HG03175 (cell line): ENCODE results near the gene PYCARD.
"Not testable (repeated sequence)": the region's sequence is repeated elsewhere in the genome, so short reads cannot be mapped to it uniquely, and the experiment has no call there.

ENCODE experiments used
- ATAC-seq: cut with Tn5 transposase; IDR thresholded peaks from one replicate; pipeline ENCODE4 v1.9.1; 2021; ENCODE audit warnings: mild to moderate bottlenecking, moderate library complexity; ENCODE audit not compliant: unreplicated experiment

Gene PYCARD

DNA sequence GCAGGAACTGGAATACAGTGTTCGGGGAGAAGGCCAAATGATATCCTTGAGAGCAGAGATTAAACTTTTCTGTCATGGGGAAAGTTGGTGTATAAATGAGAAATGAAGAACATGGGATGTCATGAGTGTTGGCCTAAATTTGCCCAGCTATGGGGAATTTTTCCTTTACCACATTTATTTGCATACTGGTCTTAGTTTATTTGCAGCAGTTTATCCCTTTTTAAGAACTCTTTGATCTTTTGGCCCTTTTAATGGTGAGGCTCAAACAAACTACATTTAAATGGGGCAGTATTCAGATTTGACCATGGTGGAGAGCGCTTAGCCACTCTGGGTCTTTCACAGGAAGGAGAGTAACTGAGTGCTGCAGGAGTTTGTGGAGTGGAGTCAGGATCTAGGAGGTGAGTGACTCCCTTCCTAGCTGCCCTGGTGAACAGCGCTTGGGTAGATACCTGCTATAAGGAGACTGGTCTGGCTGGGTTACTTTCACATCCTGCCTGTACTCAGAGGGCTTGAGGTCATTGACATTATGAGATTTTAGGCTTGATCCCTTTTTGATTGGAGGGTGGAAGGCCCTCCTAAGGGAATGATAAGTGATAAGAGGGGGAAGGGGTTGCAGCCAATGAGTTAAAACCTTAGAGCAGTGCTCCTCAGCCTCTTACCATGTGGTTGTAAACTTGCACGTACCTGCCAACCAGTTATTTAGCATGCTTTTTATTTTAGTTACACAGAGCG is 10.7 kb downstream of the PYCARD start:
- ATAC-seq = no peak

DNA sequence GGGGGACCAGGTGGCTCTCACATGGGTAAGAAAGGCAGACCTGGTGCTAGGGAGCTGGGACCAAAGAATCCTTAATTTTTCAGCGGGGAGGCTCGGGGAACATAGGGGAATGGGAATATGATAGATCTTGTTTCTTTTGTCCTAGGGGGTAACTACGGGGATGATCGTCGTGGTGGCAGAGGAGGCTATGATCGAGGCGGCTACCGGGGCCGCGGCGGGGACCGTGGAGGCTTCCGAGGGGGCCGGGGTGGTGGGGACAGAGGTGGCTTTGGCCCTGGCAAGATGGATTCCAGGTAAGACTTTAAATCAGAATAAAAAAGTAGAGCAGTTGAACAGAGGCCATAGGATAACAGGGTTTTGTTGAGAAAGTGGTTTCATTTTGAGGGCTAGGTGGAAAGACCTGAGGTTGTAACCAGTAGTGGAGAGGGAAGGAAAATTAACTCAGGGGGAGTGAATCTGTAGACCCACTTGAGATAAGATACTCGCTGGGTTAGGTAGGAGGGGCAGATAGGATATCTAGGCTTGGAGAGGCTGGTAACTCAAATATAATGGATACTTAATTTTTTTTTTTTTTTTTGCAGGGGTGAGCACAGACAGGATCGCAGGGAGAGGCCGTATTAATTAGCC is 11.6 kb downstream of the PYCARD start:
- ATAC-seq = no peak

DNA sequence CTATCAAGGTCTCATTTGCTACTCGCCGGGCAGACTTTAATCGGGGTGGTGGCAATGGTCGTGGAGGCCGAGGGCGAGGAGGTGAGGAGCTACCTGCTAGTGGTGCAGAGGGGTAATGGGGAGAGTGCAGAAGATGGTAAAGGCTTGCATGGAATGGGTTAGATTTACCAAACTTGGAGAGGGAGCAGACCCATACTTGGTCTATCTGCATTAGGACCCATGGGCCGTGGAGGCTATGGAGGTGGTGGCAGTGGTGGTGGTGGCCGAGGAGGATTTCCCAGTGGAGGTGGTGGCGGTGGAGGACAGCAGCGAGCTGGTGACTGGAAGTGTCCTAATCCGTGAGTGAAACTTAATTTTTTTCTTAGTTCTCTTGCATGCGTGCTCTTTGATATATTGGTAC is 12.5 kb downstream of the PYCARD start:
- no peak for ATAC-seq

DNA sequence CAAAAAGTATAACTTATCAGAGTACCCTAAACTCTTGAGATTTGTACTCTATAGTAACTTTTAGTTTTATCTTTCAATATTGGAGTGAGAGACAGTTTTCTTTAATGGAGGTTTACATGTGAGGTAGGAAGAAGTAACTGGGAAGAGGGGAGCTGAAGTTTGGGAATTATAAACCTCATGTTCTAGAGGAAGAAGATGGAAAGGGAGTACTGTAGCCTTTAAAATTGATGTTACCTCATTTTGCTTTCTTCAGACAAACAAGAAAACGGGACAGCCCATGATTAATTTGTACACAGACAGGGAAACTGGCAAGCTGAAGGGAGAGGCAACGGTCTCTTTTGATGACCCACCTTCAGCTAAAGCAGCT is 13.2 kb downstream of the PYCARD start:
- no peak for ATAC-seq

DNA sequence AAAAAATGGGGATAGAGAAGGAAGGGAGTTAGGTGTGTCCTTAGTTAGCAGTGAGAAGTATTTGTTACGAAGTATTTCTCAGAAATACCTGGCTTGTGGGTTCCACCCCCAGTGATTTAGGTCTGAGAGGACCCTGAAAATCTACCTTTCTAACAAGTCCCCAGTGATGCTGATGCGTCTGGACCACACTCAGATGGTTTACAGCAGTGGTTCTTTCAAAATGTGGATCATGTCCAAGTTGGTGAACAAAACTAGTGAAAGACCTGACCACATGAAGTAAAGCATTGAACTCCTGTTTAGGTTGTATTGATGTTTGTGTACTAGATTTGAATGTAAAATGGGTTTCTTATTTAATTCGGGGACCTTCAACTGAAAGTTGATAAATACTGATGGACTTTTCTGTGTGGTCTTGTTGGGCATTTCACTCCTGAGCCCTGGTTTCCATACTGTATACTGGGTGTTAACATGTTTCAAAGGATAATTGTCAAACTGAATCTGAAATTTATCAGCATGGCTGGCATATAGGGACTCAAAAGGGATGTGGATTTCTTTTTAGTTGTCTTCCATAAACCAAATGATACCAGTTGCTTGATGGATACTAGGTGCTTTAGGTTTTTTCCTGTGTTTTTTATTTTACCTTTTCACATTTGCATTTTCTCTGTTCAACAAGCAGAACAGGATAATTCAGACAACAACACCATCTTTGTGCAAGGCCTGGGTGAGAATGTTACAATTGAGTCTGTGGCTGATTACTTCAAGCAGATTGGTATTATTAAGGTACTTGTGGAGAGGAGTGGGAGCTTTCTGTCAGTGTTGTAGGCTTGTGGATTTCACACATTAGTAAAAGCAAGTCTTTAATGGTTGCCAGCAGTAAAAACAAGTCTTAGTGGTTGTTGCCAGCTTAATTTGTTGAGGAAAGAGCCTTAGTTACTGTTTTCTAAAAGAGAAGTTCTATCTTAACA is 13.8 kb downstream of the PYCARD start:
- ATAC-seq = no peak

DNA sequence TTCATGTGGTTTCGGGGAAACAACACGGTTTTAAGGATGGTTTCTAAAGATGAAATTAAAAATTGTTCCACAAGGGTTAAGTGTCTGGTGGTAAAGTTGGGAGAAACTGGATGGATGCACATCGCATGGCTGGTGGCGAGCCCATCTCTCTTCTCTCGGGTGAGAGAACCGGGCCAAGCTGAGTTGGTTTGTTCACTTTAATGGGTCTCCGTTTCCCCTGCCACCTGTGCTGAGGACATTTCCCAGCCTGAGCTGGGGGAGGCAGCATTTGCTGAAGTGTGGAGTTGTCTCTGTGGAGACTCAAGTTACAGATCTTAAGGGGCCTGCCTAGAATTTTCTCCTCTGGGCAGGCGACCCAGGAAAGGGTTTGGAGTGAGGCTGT is 14.8 kb downstream of the PYCARD start:
- ATAC-seq = no peak

DNA sequence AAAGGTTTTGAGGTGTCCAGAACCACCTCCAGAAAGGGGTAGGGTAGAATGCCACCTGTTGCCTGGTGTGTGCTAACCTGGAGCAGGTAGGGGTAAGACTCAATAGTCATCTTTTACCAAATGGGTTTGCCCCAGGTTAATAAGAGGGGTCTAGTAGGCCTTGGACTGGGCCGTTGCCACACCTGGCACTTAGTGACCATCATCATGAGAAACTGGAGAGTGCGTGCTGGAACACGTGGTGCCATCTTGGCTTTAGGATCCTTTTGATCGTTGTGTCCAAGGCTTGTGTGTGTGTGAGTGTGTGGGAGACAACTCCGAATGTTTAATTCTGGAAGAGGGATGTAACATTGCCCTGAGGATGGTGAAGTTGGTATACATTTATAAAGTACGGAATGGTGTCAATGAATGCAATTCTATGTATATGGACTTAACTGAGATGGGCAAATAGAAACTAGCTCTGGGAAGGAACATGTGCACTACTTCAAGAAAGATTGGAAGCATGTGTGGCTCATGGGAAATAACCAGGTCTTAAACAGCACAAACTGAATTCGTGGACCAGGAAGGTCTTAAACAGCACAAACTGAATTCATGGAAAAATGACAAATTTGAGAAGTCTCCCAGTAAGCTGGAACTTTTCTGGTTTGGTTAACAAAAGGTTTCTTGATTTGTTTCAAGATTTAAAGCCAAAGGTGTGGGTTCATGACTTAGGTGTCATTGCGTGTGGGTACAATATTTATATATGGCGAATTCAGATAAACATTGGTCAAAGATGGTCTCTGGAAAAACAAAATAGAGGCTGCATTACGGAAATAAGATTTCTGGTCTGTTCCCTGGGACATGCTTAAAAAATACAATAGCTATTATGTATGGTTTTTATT is 15.4 kb downstream of the PYCARD start:
- no peak for ATAC-seq

DNA sequence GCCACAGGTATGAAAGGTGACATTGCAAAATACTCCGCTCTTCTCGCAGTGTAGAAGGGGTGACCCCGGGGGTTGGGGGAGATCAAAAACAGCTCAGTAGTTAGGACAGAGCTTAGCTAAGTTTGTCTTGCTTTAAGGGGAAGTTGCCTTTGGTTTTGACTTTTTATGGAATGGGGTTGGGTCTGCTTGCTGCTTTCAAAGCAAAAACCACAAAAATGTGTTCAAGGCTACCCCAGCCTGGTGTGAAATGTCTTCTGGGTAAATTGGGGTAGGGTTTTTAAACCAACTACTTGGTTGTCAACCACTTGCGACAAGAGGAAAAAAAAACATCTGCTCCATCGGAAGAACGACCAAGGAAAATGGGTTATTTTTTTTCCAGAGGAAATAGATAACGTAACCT is 16.4 kb downstream of the PYCARD start:
- ATAC-seq = no peak

DNA sequence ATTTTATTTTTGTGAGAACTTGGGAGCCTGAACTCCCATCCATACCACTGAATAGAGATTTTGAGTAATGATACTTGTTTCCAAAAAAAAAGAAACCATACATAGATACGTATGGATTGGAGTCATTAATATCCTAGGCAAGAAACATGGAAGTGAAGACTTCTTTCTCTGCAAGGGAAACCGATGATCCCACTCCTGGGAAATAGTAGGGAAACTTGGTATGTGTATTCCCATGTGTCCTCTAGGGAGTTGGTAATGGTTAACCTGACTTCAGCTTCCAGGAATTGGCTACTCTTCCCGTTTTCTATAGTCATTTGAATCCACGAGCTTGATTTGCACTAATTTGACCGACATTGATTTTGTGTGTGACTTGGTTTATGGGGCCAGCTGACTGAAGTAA is 17.2 kb downstream of the PYCARD start:
- no peak for ATAC-seq

DNA sequence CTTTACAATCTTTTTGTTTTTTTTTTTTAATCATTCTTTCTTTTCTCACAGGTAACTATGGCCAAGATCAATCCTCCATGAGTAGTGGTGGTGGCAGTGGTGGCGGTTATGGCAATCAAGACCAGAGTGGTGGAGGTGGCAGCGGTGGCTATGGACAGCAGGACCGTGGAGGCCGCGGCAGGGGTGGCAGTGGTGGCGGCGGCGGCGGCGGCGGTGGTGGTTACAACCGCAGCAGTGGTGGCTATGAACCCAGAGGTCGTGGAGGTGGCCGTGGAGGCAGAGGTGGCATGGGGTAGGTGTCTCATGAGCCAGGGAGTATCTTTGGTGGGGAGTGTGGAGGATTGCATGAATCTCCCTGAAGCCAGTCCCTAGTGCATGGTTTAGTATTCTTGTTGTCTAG is 17.7 kb downstream of the PYCARD start:
- ATAC-seq = no peak

DNA sequence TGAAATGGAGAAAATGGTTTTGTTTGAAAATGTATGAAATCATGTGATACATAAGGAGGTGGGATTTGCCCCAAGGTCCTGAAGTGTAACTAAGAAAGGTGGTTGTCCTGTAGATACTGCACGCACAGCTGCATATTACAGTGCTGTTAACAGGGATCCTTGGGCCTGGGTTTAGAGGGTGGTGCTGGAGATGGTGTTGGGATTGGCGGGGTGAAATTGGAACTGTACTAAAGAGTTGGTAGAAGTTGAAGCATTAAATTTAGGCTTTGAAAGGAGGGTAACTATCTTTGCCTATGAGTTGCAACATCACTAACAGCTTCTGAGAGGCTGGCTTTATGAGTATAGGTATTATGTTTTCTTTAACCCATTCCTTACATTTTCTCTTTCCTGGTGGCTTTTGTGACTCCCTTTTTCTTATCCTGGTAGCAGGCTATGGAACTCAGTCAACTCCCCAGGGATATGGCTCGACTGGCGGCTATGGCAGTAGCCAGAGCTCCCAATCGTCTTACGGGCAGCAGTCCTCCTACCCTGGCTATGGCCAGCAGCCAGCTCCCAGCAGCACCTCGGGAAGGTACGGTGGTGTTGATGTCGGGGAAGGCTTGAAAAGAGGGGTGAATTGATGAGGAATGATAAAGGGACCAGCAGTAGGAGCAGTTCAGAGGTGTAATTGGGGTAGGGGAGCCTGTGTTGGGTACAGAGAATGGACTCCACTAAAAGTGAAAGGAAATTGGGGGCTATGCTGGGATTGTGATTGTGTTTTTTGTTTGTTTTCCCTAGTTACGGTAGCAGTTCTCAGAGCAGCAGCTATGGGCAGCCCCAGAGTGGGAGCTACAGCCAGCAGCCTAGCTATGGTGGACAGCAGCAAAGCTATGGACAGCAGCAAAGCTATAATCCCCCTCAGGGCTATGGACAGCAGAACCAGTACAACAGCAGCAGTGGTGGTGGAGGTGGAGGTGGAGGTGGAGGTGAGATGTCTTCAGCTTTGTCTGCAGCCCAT is 18.8 kb downstream of the PYCARD start:
- no peak for ATAC-seq

DNA sequence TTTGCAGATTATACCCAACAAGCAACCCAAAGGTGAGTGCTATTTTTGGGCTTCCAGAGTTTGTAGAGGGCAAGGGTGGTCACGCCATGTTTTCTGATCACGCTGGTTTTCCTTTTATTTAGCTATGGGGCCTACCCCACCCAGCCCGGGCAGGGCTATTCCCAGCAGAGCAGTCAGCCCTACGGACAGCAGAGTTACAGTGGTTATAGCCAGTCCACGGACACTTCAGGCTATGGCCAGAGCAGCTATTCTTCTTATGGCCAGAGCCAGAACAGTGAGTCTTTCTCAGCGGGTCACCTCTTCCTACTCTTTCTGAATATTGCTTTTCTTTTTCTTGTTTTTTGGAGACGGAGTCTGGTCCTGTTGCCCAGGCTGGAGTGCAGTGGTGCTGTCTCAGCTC is 20.2 kb downstream of the PYCARD start:
- ATAC-seq = no peak

DNA sequence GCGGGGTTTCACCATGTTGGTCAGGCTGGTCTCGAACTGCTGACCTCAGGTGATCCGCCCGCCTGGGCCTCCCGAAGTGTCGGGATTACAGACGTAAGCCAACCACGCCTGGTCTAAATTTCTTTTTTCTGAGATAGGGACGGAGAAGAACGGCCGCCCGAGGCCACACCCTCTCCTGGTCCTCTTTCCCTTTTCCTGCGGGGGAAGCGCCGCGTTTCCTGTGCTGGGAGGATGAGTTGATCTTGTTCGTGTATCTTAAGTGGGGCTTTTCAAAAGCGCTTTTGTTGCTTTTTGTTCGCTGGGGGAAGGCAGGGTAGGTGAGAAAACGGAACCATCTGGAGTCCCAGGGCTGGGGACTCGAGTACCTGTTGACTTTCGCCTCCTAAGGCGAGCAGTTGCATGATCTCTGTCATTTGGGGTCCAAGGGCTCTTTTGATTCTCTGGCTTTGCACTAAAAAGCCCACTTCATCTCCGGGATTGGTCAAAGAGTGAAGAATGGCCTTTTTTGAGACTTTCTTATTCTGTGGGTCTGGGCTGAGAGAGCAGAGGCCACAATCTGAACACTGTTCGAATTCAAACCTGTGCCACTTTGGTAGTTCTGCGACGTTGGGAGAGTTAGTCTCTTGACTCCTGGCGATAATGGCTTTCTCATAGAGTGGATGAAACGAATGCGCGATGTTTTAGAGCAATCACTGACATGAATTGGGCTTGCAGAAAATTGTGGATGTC is 21.3 kb downstream of the PYCARD start:
- no peak for ATAC-seq

DNA sequence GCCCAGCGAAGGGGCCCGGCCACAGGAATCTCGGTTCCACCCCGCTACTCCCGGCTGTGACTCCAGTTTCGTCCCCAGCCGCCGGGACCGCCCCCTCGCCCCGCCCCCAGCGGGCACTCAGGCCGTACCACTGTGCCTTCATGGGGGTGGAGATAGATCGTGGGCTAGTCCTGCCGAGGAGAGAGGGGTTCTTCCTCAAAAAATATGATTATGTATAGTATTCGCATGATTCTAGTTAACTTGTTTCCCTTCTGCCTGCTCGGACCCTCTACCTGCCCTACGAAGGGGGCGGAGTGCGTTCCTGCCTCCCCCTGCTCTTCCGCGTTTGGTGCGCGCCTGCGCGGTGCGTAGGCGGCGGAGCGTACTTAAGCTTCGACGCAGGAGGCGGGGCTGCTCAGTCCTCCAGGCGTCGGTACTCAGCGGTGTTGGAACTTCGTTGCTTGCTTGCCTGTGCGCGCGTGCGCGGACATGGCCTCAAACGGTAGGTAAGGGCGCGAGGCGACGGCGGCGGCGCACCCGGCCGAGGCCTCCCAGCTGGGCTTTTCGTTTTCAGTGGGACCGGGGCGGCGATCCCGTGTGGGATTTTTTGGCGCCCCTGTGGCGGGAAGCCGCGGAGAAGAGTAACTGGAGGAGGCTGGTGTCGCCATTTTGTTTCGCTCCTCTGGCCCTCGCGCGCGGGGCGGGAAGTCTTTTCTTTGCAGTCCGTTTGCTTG is 22.7 kb downstream of the PYCARD start, which contains the start of gene FUS:
Gene FUS (plus strand): TSS at position 393 of the 713 bp plus-strand sequence. CDS start 76 bp downstream, at position 469.
- ATAC-seq = peak; percentile 50

DNA sequence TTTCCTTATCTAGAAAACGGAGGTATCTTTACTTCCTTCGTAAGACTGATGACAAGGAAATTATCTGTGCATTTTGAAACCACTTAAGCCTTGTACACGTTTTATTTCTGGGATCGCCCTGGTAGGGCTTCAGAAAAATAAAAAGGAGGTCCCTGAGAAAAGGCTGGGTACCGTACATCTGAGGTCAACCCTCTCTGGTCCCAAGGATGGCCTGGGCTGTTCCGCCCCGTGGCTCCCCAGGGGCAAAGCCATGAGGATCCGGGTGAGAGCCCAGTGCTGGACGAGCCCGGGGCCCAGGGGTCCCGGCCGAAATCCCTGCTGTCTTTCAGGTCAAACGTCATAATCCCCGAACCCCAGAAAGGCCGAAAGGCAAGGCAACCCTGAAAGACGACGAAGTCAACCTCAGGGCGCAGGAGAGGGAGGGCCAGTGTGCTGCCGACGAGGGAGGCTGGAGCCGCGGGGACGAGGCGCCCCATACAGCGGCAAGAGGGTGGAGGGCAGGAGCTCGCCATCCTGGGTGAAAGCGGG is 23.3 kb downstream of the PYCARD start:
- ATAC-seq = peak; percentile 9

DNA sequence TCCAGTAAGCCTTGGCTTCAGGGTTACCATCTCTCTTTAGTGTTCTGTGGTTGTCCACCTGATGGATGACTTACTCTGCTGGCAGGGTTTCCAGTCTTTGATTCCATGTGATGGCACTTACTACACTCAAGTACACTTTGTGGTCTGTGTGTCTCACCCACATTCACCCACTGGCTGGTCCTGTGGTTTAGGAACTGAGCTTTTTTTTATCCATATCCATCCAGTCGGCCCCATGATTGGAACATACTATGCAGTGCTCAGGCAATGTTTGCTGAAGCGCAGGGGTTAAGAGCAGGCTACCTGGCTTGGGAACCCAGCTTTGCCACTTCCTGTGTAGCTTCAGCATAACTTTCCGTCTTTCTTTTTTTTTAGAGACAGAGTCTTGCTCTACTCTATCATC is 25.4 kb downstream of the PYCARD start:
- no peak for ATAC-seq

DNA sequence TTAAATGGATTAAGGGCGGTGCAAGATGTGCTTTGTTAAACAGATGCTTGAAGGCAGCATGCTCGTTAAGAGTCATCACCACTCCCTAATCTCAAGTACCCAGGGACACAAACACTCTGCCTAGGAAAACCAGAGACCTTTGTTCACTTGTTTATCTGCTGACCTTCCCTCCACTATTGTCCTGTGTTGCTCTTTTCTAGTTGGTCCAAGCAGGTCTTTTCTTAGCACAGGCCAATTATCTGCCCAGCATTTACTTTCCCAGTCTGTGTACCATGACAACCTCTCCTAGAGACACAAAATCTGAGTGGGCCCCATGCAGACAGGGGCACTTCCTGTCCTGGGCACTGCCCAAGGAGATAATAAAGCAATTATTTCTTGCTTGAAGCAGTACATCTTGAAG is 32.5 kb downstream of the PYCARD start:
- ATAC-seq = not testable (repeated sequence)

DNA sequence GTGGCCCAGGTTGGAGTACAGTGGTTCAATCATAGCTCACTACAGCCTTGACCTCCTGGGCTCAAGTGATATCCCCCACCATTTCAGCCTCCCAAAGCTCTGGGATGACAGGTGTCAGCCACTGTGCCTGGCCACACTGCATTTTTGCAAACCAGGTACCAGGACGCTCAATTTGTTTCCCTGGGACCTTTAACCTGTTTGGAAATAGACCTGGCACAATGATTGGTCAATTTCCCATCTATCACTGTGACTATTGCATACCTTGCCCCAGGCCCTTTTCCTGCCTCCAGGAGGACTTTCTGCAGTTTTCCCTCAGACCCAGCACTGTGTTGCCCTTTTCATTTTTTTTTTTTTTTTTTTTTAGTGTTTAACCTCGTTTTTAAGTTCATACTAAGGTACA is 33.7 kb downstream of the PYCARD start:
- no peak for ATAC-seq
